WTC11 (cell line): ENCODE measurements around the gene DUSP15. TPM values are rescaled to one million over a fixed set of nuclear protein-coding genes. Genes with fewer than 3 reads are reported as not detected.

Experiments used
- ATAC-seq: fragments of 200-7000 bp; cut with Tn5 transposase; 2 replicates; pipeline ENCODE4 v1.10.0; 2021; ENCODE audit warnings: mild to moderate bottlenecking, moderate library complexity
- CTCF ChIA-PET: fragments of 300-600 bp; sonication (Branson Sonifier 250); formaldehyde crosslinking; loops from one replicate; lab custom pipeline; 2021; ENCODE audit warnings: antibody characterized with exemption; lab: Charles Lee
- POLR2A ChIA-PET: fragments of 350-600 bp; sonication (Branson Sonifier 250); formaldehyde crosslinking; loops from one replicate; lab custom pipeline; 2021; ENCODE audit warnings: antibody characterized with exemption; lab: Charles Lee
- DNase-seq: peaks from one replicate; pipeline ENCODE4 v3.0.0; 2021; ENCODE audit warnings: low spot score
- H3K27ac Mint-ChIP-seq: 2 replicates; pipeline ENCODE4 v1.8.0; 2021; ENCODE audit warnings: mixed read lengths
- H3K27me3 Mint-ChIP-seq: 2 replicates; pipeline ENCODE4 v1.8.0; 2021; ENCODE audit warnings: low read depth, mild to moderate bottlenecking, moderate library complexity, mixed read lengths
- H3K36me3 Mint-ChIP-seq: 2 replicates; pipeline ENCODE4 v1.8.0; 2021; ENCODE audit warnings: mixed read lengths
- H3K4me1 Mint-ChIP-seq: 2 replicates; pipeline ENCODE4 v1.8.0; 2022; ENCODE audit warnings: mixed read lengths
- H3K4me3 Mint-ChIP-seq: 2 replicates; pipeline ENCODE4 v1.8.0; 2021; ENCODE audit warnings: mild to moderate bottlenecking, moderate library complexity, mixed read lengths
- H3K9me3 Mint-ChIP-seq: 2 replicates; pipeline ENCODE4 v1.8.0; 2021; ENCODE audit warnings: mixed read lengths
- ATF1 ChIP-seq: sonication (generic); formaldehyde crosslinking; IDR thresholded peaks from 2 replicates; pipeline ENCODE4 v1.8.1; 2023; ENCODE audit warnings: mild to moderate bottlenecking, moderate library complexity, missing genetic modification reagents
- CBFB ChIP-seq: sonication (generic); formaldehyde crosslinking; IDR thresholded peaks from 2 replicates; pipeline ENCODE4 v1.8.1; 2022; ENCODE audit warnings: mild to moderate bottlenecking, low read depth, missing genetic modification reagents
- CREB1 ChIP-seq: sonication (generic); formaldehyde crosslinking; IDR thresholded peaks from 2 replicates; pipeline ENCODE4 v1.8.0; 2023; ENCODE audit warnings: mild to moderate bottlenecking, missing genetic modification reagents
- HMGA2 ChIP-seq: fragments of 250-450 bp; sonication (Bioruptor Pico); IDR thresholded peaks from 2 replicates; pipeline ENCODE4 v1.4.0; 2021; ENCODE audit warnings: mild to moderate bottlenecking, moderate library complexity
- NFATC4 ChIP-seq: fragments of 250-450 bp; sonication (Bioruptor Pico); IDR thresholded peaks from 2 replicates; pipeline ENCODE4 v1.9.0; 2021; ENCODE audit warnings: mild to moderate bottlenecking
- NFYB ChIP-seq: sonication (generic); formaldehyde crosslinking; conservative IDR thresholded peaks from 2 replicates; pipeline ENCODE4 v1.8.0; 2022; ENCODE audit warnings: low read depth, missing genetic modification reagents
- PRRX2 ChIP-seq: fragments of 250-450 bp; sonication (Bioruptor Pico); IDR thresholded peaks from 2 replicates; pipeline ENCODE4 v1.8.0; 2021; ENCODE audit warnings: mild to moderate bottlenecking
- ZBTB43 ChIP-seq: sonication (generic); formaldehyde crosslinking; IDR thresholded peaks from 2 replicates; pipeline ENCODE4 v1.8.1; 2023; ENCODE audit warnings: mild to moderate bottlenecking, missing genetic modification reagents
- ZNF138 ChIP-seq: sonication (generic); formaldehyde crosslinking; conservative IDR thresholded peaks from 2 replicates; pipeline ENCODE4 v1.8.1; 2022; ENCODE audit warnings: mild to moderate bottlenecking, moderate library complexity, missing genetic modification reagents
- ZNF532 ChIP-seq: fragments of 250-450 bp; sonication (Bioruptor Pico); IDR thresholded peaks from 2 replicates; pipeline ENCODE4 v1.9.0; 2021; ENCODE audit warnings: mild to moderate bottlenecking, borderline replicate concordance
- total RNA-seq: library from RNA; stranded (reverse); gene quantifications from 3 replicates; pipeline ENCODE4 v1.2.3, GENCODE V29; 2021
- TF ChIP-seq, protein P1 (sequence below): sonication (generic); formaldehyde crosslinking; IDR thresholded peaks from 2 replicates; pipeline ENCODE4 v1.8.0; 2022; ENCODE audit warnings: missing genetic modification reagents
- TF ChIP-seq, protein P2 (sequence below): fragments of 250-450 bp; sonication (Bioruptor Pico); IDR thresholded peaks from 2 replicates; pipeline ENCODE4 v1.9.0; 2021; ENCODE audit warnings: mild to moderate bottlenecking

Gene DUSP15
- total RNA-seq, 1 experiment from 2014 or later: 1.7 TPM

GRCh38 chr20:31840906-31841816 lies 29.2 kb downstream of the DUSP15 start:
- H3K36me3 Mint-ChIP-seq: no peaks in the 10 kb centered on the region
- CTCF ChIA-PET: interaction anchor here (1.4 to 2.4 kb wide), 3 partner anchors 8 to 14 kb away, joined by 3 to 11 read pairs (median 5); no protein-coding TSS in a partner anchor

DNA sequence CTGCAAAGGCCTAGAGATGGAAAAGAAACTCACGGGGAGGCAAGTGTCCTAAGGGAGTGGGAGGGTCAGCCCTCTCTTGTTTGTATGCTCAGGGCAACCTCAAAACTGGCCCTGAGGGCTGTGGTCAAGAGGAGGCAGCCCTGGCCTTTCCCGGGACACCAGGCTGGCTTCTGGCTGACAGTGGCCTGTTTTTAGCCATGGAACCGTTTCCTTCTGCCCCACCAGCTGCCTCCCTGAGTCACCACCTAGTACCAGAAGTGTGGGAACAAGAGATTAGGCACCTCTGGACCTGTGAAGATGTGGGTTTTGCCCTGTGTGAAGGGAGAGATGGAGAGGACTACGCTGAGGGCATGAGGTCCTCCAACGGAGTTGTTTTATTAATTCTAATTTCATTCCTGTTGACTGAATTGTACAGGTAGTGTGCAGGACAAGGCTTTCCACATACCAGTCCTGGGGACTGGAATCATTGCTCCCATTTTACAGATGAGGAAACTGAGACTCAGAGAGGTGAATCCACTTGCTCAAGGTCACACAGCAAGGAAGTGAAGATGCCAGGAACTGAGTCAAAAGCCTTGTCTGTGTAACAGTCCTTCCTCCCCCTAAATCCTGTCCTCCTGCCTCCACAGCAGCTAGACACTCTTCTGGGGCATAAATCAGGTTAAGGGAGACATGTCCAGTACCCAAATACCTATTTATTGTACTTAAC lies 30.4 kb downstream of the DUSP15 start:
- no peaks in the 10 kb centered on the region for H3K9me3 Mint-ChIP-seq
- ChIA-PET CTCF (interaction anchor here (0.6 to 1.4 kb wide), 4 partner anchors 12 to 17 kb away, joined by 3 to 5 read pairs (median 4); no protein-coding TSS in a partner anchor), POLR2A (no interaction called here)
- no peak overlapping the region for H3K27ac Mint-ChIP-seq
- H3K36me3 Mint-ChIP-seq: no peaks in the 10 kb centered on the region
- ATAC-seq: no peak
- no peak overlapping the region for H3K4me3 Mint-ChIP-seq
- H3K4me1 Mint-ChIP-seq: peaks cover 33% of the 10 kb centered on the region
- H3K27me3 Mint-ChIP-seq: no peaks in the 10 kb centered on the region
- no peak for DNase-seq
- TF ChIP-seq ATF1 (CRISPR knock-in tag): no peak

More at GRCh38 chr20:31840906-31841816, 29.2 kb downstream of the DUSP15 start:
- H3K4me3 Mint-ChIP-seq: no peak overlapping the region
- POLR2A ChIA-PET: no interaction called here
- DNase-seq: no peak
- no peak for ATAC-seq
- TF ChIP-seq PRRX2 (CRISPR knock-in tag) (no peak), ZBTB43 (CRISPR knock-in tag) (no peak)
- TF ChIP-seq, protein P1, sequence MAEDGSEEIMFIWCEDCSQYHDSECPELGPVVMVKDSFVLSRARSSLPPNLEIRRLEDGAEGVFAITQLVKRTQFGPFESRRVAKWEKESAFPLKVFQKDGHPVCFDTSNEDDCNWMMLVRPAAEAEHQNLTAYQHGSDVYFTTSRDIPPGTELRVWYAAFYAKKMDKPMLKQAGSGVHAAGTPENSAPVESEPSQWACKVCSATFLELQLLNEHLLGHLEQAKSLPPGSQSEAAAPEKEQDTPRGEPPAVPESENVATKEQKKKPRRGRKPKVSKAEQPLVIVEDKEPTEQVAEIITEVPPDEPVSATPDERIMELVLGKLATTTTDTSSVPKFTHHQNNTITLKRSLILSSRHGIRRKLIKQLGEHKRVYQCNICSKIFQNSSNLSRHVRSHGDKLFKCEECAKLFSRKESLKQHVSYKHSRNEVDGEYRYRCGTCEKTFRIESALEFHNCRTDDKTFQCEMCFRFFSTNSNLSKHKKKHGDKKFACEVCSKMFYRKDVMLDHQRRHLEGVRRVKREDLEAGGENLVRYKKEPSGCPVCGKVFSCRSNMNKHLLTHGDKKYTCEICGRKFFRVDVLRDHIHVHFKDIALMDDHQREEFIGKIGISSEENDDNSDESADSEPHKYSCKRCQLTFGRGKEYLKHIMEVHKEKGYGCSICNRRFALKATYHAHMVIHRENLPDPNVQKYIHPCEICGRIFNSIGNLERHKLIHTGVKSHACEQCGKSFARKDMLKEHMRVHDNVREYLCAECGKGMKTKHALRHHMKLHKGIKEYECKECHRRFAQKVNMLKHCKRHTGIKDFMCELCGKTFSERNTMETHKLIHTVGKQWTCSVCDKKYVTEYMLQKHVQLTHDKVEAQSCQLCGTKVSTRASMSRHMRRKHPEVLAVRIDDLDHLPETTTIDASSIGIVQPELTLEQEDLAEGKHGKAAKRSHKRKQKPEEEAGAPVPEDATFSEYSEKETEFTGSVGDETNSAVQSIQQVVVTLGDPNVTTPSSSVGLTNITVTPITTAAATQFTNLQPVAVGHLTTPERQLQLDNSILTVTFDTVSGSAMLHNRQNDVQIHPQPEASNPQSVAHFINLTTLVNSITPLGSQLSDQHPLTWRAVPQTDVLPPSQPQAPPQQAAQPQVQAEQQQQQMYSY (CRISPR knock-in tag): 0 out of 2 replicates have a peak, but pooled peaks have one; percentile 30
- H3K9me3 Mint-ChIP-seq: no peaks in the 10 kb centered on the region
- H3K27me3 Mint-ChIP-seq: no peaks in the 10 kb centered on the region
- H3K4me1 Mint-ChIP-seq: peaks cover 31% of the 10 kb centered on the region
- no peak overlapping the region for H3K27ac Mint-ChIP-seq

GRCh38 chr20:31838646-31839292 lies 31.6 kb downstream of the DUSP15 start:
- H3K4me1 Mint-ChIP-seq: peaks cover 33% of the 10 kb centered on the region
- no peak for ATAC-seq
- no peak for DNase-seq
- no peak for TF ChIP-seq HMGA2 (CRISPR knock-in tag)
- TF ChIP-seq NFATC4 (CRISPR knock-in tag): no peak
- TF ChIP-seq CREB1 (CRISPR knock-in tag): no peak
- no peak for TF ChIP-seq ZNF532 (CRISPR knock-in tag)
- TF ChIP-seq CBFB (CRISPR knock-in tag): no peak
- TF ChIP-seq, protein P2, sequence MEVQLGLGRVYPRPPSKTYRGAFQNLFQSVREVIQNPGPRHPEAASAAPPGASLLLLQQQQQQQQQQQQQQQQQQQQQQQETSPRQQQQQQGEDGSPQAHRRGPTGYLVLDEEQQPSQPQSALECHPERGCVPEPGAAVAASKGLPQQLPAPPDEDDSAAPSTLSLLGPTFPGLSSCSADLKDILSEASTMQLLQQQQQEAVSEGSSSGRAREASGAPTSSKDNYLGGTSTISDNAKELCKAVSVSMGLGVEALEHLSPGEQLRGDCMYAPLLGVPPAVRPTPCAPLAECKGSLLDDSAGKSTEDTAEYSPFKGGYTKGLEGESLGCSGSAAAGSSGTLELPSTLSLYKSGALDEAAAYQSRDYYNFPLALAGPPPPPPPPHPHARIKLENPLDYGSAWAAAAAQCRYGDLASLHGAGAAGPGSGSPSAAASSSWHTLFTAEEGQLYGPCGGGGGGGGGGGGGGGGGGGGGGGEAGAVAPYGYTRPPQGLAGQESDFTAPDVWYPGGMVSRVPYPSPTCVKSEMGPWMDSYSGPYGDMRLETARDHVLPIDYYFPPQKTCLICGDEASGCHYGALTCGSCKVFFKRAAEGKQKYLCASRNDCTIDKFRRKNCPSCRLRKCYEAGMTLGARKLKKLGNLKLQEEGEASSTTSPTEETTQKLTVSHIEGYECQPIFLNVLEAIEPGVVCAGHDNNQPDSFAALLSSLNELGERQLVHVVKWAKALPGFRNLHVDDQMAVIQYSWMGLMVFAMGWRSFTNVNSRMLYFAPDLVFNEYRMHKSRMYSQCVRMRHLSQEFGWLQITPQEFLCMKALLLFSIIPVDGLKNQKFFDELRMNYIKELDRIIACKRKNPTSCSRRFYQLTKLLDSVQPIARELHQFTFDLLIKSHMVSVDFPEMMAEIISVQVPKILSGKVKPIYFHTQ (CRISPR knock-in tag): no peak
- TF ChIP-seq ZNF138 (CRISPR knock-in tag): no peak
- no peak for TF ChIP-seq NFYB (CRISPR knock-in tag)
- no peaks in the 10 kb centered on the region for H3K9me3 Mint-ChIP-seq
- ChIA-PET CTCF (interaction anchor here (0.8 to 5.7 kb wide), 6 partner anchors 7 to 205 kb away, joined by 4 to 70 read pairs (median 6); partner anchors contain the start of genes FOXS1 and PDRG1), POLR2A (no interaction called here)
- H3K4me3 Mint-ChIP-seq: no peak overlapping the region
- no peak overlapping the region for H3K27ac Mint-ChIP-seq
- no peaks in the 10 kb centered on the region for H3K27me3 Mint-ChIP-seq
- no peaks in the 10 kb centered on the region for H3K36me3 Mint-ChIP-seq
